K562 (cell line): ENCODE measurements around the gene CDC23. TPM values are rescaled to one million over a fixed set of nuclear protein-coding genes. Genes with fewer than 3 reads are reported as not detected.
A peak's percentile ranks its signal among the peaks of the same experiment; 100 is the strongest.

Experiments used
- BRD9 ChIP-seq: fragments of 450-650 bp; IDR thresholded peaks from 2 replicates; pipeline ENCODE4 v1.6.1; 2018; ENCODE audit warnings: low read depth; ENCODE audit not compliant: partially characterized antibody
- CHD4 ChIP-seq: fragments of 200-600 bp; sonication (generic); IDR thresholded peaks from 3 replicates; pipeline ENCODE4 v1.6.1; 2012; ENCODE audit warnings: low read depth, mild to moderate bottlenecking, mixed read lengths, low read length, inconsistent platforms; ENCODE audit not compliant: insufficient read depth, insufficient replicate concordance, poor library complexity, severe bottlenecking
- CUX1 ChIP-seq: fragments of 200-800 bp; sonication (Bioruptor generic); IDR thresholded peaks from 2 replicates; pipeline ENCODE4 v1.6.1; 2016; ENCODE audit warnings: missing genetic modification characterization, missing compliant biosample characterization
- GABPB1 ChIP-seq: sonication (generic); formaldehyde crosslinking; IDR thresholded peaks from 2 replicates; pipeline ENCODE4 v1.8.0; 2022; ENCODE audit warnings: mild to moderate bottlenecking, missing genetic modification reagents
- HCFC1 ChIP-seq: IDR thresholded peaks from 2 replicates; pipeline ENCODE4 v1.6.1; 2012; ENCODE audit warnings: low read depth, low read length, improper control_type of control experiment
- HDAC1 ChIP-seq, 2 experiments: fragments of 450-650 bp; IDR thresholded peaks; 2 replicates each; pipeline ENCODE4 v1.6.1; 2016 to 2017; ENCODE audit warnings: inconsistent platforms in 1 of 2, mild to moderate bottlenecking in 1 of 2, moderate library complexity in 1 of 2
- KDM4B ChIP-seq, 2 experiments: fragments of 450-650 bp in 1 of 2; sonication (generic) in 1 of 2; IDR thresholded peaks; 2 replicates each; pipeline ENCODE4 v1.6.1; 2016 to 2017; ENCODE audit warnings: borderline replicate concordance in 2 of 2, antibody characterized with exemption in 1 of 2, low read depth in 1 of 2, mild to moderate bottlenecking in 1 of 2
- KLF16 ChIP-seq: IDR thresholded peaks from 2 replicates; pipeline ENCODE4 v1.6.1; 2016; ENCODE audit warnings: antibody characterized with exemption
- L3MBTL2 ChIP-seq: fragments of 450-650 bp; IDR thresholded peaks from 2 replicates; pipeline ENCODE4 v1.6.1; 2016; ENCODE audit warnings: mild to moderate bottlenecking, moderate library complexity
- MAZ ChIP-seq, 2 experiments: fragments of 450-650 bp in 1 of 2; sonication (generic) in 1 of 2; formaldehyde crosslinking; IDR thresholded peaks in 1 of 2; conservative IDR thresholded peaks in 1 of 2; 2 replicates each; pipeline versions ENCODE4 v1.4.0 to v1.5.0; 2020; ENCODE audit warnings: mild to moderate bottlenecking in 1 of 2, missing genetic modification reagents in 1 of 2
- NCOA4 ChIP-seq: fragments of 450-650 bp; IDR thresholded peaks from 2 replicates; pipeline ENCODE4 v1.6.1; 2018; ENCODE audit warnings: mild to moderate bottlenecking; ENCODE audit not compliant: partially characterized antibody
- NFYB ChIP-seq: IDR thresholded peaks from 2 replicates; pipeline ENCODE4 v1.6.1; 2011; ENCODE audit warnings: mild to moderate bottlenecking, moderate library complexity; ENCODE audit not compliant: insufficient read length; ENCODE audit errors: extremely low read depth
- POLR3G ChIP-seq: IDR thresholded peaks from 2 replicates; pipeline ENCODE4 v1.6.1; 2011; ENCODE audit not compliant: insufficient read length, insufficient replicate concordance; ENCODE audit errors: extremely low read depth
- RBM25 ChIP-seq: fragments of 200-400 bp; formaldehyde crosslinking; IDR thresholded peaks from 2 replicates; pipeline ENCODE4 v1.6.1; 2018; ENCODE audit warnings: low read length, low read depth, moderate library complexity; ENCODE audit not compliant: severe bottlenecking
- SP1 ChIP-seq: sonication (generic); formaldehyde crosslinking; IDR thresholded peaks from 2 replicates; pipeline ENCODE4 v1.8.1; 2022; ENCODE audit warnings: mild to moderate bottlenecking, missing genetic modification reagents
- SPI1 ChIP-seq: IDR thresholded peaks from 2 replicates; pipeline ENCODE4 v1.6.1; 2011; ENCODE audit warnings: low read depth, low read length, control low read depth, borderline replicate concordance
- TBP ChIP-seq: optimal IDR thresholded peaks from 2 replicates; pipeline ENCODE3; 2011; ENCODE audit warnings: low read depth, low read length, improper control_type of control experiment
- VEZF1 ChIP-seq: fragments of 200-800 bp; sonication (Bioruptor generic); IDR thresholded peaks from 2 replicates; pipeline ENCODE4 v1.6.1; 2017; ENCODE audit warnings: missing genetic modification characterization, missing compliant biosample characterization
- ZNF316 ChIP-seq: fragments of 450-650 bp; IDR thresholded peaks from 2 replicates; pipeline ENCODE4 v1.6.1; 2016
- ZNF408 ChIP-seq: fragments of 250-450 bp; sonication (Bioruptor Pico); IDR thresholded peaks from 2 replicates; pipeline ENCODE4 v1.4.0; 2020; ENCODE audit warnings: low read depth, mild to moderate bottlenecking, moderate library complexity
- ZNF668 ChIP-seq: fragments of 250-450 bp; sonication (Bioruptor Pico); IDR thresholded peaks from 2 replicates; pipeline ENCODE4 v1.8.0; 2022; ENCODE audit warnings: mild to moderate bottlenecking, inconsistent platforms
- polyA plus RNA-seq, 8 experiments: library from polyadenylated mRNA; depleted of rRNA in 4 of 8; stranded (reverse) in 5 of 8; unstranded in 3 of 8; fragments of >200 nt; fragmentation: Nextera tagmentation in 2 of 8; fragmentation: Illumina TruSeq in 1 of 8; extraction: Ambion mirVana in 2 of 8; extraction: Trizol in 1 of 8; gene quantifications; 2 replicates each; pipeline versions ENCODE4 v1.2.1 to v1.2.3, GENCODE V29; 2011 to 2014; ENCODE audit warnings: inconsistent platforms in 1 of 8, missing spikeins in 1 of 8
- total RNA-seq, 7 experiments: library from RNA; depleted of rRNA in 6 of 7; stranded (reverse); fragments of >200 nt in 6 of 7; fragmentation: Illumina TruSeq in 2 of 7; extraction: Trizol in 2 of 7; gene quantifications; 2 replicates each; pipeline versions ENCODE4 v1.2.1 to v1.2.3, GENCODE V29; 2011 to 2021; ENCODE audit warnings: low replicate concordance in 1 of 7

The CDC23 gene
- total and polyA plus RNA-seq, 9 of the 15 experiments (the other 6 are each of a cell fraction or from before 2014, with no cell fraction given) = 34.5 to 157 (median 65.5) TPM

GRCh38 chr5:138213161-138214029 lies at the start of gene CDC23 (continued):
- TF ChIP-seq CUX1 (CRISPR knock-in tag) (no peak), SPI1 (no peak), GABPB1 (CRISPR knock-in tag) (0 out of 2 replicates have a peak, but pooled peaks have one; percentile 19), POLR3G (no peak), KDM4B (IDR thresholded peaks at IDR 0.05; ENCODE audit: borderline replicate concordance in 2 of 2, low read depth in 1 of 2) (0 out of 4 replicates have a peak, but pooled peaks of 1 of the 2 experiments have one; percentile 42), CHD4 (no peak), SP1 (CRISPR knock-in tag) (peak; percentile 87), RBM25 (peak; percentile 92), L3MBTL2 (peak; percentile 70), TBP (peak; percentile 90), VEZF1 (CRISPR knock-in tag) (peak; percentile 25; the same call in 1 of the 2 replicates), HCFC1 (peak; percentile 62), BRD9 (peak; percentile 43), ZNF316 (peak; percentile 66), ZNF408 (CRISPR knock-in tag) (no peak), ZNF668 (CRISPR knock-in tag) (no peak), NCOA4 (no peak), MAZ (CRISPR knock-in tag; conservative IDR thresholded peaks at IDR 0.05 in 1 of 2, IDR thresholded peaks at IDR 0.05 in 1 of 2) (peak; percentile 32 to 76; a peak in 2 of 4 replicates), KLF16 (no peak), NFYB (peak; percentile 77), HDAC1 (IDR thresholded peaks at IDR 0.05) (peak in 1 of 2 experiments; percentile 67; a peak in 1 of 4 replicates)
